Karpas-422 (cell line): ENCODE data around the gene AVEN. TPM values are rescaled to one million over a fixed set of nuclear protein-coding genes. Genes with fewer than 3 reads are reported as not detected.

Experiments
- DNase-seq: peaks from one replicate; pipeline ENCODE4 v3.0.0-alpha.2; 2015
- H2AFZ ChIP-seq: fragments of 200-600 bp; sonication (generic); 2 replicates; pipeline ENCODE4 v1.6.1; 2014; ENCODE audit warnings: antibody characterized with exemption, low read length, mixed read lengths
- H3K27ac ChIP-seq: fragments of 200-600 bp; sonication (generic); 2 replicates; pipeline ENCODE4 v1.5.1; 2014; ENCODE audit warnings: mild to moderate bottlenecking, low read length, moderate library complexity
- H3K27me3 ChIP-seq: fragments of 200-600 bp; sonication (generic); 2 replicates; pipeline ENCODE4 v1.6.1; 2014; ENCODE audit warnings: low read length, mixed read lengths
- H3K36me3 ChIP-seq: fragments of 200-600 bp; sonication (generic); 2 replicates; pipeline ENCODE4 v1.6.1; 2014; ENCODE audit warnings: low read length, mixed read lengths; ENCODE audit not compliant: insufficient read depth
- H3K4me1 ChIP-seq: fragments of 200-600 bp; sonication (generic); 2 replicates; pipeline ENCODE4 v1.6.1; 2014; ENCODE audit warnings: mild to moderate bottlenecking, low read length, mixed read lengths
- H3K4me2 ChIP-seq: fragments of 200-600 bp; sonication (generic); 2 replicates; pipeline ENCODE4 v1.6.1; 2014; ENCODE audit warnings: low read length, low read depth, mild to moderate bottlenecking; ENCODE audit not compliant: poor library complexity, severe bottlenecking
- H3K4me3 ChIP-seq: fragments of 200-600 bp; sonication (generic); 2 replicates; pipeline ENCODE4 v1.5.1; 2014; ENCODE audit warnings: mild to moderate bottlenecking, antibody characterized with exemption, low read length, mixed read lengths
- H3K79me2 ChIP-seq: fragments of 200-600 bp; sonication (generic); 2 replicates; pipeline ENCODE4 v1.6.1; 2014; ENCODE audit warnings: mild to moderate bottlenecking, low read length, mixed read lengths
- H3K9ac ChIP-seq: fragments of 200-600 bp; sonication (generic); 2 replicates; pipeline ENCODE4 v1.6.0; 2014; ENCODE audit warnings: low read length
- H3K9me2 ChIP-seq: fragments of 200-600 bp; sonication (generic), shearing (Covaris generic); replicated peaks from 2 replicates; pipeline ENCODE4 v1.6.0; 2014; ENCODE audit warnings: mild to moderate bottlenecking, low read length, moderate library complexity; ENCODE audit not compliant: insufficient read depth
- H3K9me3 ChIP-seq: fragments of 300-700, 200-600 bp; sonication (generic); 2 replicates; pipeline ENCODE4 v1.6.1; 2014; ENCODE audit warnings: low read length, mixed read lengths
- H4K20me1 ChIP-seq: fragments of 200-600 bp; sonication (generic); 2 replicates; pipeline ENCODE4 v1.6.1; 2014; ENCODE audit warnings: mild to moderate bottlenecking, antibody characterized with exemption, low read length, low read depth; ENCODE audit not compliant: insufficient read depth
- total RNA-seq: library from RNA; depleted of rRNA; stranded (reverse); fragments of >200 nt; shearing (Covaris generic); gene quantifications from 2 replicates; pipeline ENCODE4 v1.2.3, GENCODE V29; 2014; ENCODE audit warnings: low replicate concordance

AVEN gene
- total RNA-seq, 1 experiment from 2014 or later, result 4.6 TPM

DNA sequence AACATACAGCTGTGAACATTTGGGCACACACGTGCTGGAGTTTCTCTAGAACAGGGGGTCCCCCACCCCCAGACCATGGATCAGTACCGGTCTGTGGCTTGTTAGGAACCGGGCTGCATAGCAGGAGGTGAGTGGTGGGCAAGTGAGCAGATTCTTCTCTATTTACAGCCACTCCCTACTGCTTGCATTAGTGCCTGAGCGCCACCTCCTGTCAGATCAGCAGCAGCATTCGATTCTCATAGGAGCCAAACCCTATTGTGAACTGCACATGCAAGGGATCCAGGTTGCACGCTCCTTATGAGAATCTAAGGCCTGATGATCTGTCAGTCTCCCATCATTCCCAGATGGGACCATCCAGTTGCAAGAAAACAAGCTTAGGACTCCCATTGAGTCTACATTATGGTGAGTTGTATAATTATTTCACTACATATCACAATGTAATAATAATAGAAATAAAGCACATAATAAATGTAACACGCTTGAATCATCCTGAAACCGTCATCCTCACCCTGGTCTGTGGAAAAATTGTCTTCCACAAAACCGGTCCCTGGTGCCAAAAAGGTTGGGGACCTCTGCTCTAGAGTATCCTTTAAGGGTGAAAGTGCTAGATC, 44.9 kb downstream of the AVEN start:
- no peak overlapping the region for H3K4me3 ChIP-seq
- H4K20me1 ChIP-seq, result peaks cover 11% of the 10 kb centered on the region
- H3K27me3 ChIP-seq, result no peaks in the 10 kb centered on the region
- DNase-seq, result peak; percentile 75
- no peaks in the 10 kb centered on the region for H3K9me2 ChIP-seq
- H3K9ac ChIP-seq, result no peak overlapping the region
- no peak overlapping the region for H3K4me2 ChIP-seq
- no peak overlapping the region for H2AFZ ChIP-seq
- H3K27ac ChIP-seq, result no peak overlapping the region
- H3K36me3 ChIP-seq, result no peaks in the 10 kb centered on the region
- H3K4me1 ChIP-seq, result no peaks in the 10 kb centered on the region
- no peaks in the 10 kb centered on the region for H3K9me3 ChIP-seq
- no peaks in the 10 kb centered on the region for H3K79me2 ChIP-seq

DNA sequence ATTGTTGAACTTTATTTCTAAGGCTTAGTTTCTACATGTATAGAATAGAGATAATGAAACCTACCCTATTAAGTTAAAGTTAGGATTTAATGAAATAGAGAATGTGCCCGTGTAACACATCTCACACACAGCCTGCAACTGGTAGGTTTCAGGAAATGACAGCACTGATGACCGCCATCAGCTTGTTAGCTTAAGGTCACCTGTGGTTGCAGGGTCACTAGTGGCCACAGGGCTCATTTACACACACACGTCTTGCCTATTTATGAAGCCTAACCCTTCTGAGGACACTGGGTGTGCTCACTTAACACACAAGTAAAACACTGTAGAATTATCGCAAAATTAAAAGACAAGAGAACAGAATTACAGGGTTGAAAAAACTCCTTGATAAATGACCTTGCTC, 50.6 kb downstream of the AVEN start:
- H2AFZ ChIP-seq, result no peak overlapping the region
- H3K9ac ChIP-seq, result no peak overlapping the region
- H3K4me2 ChIP-seq, result no peak overlapping the region
- H4K20me1 ChIP-seq, result peaks cover 5% of the 10 kb centered on the region
- no peak overlapping the region for H3K27ac ChIP-seq
- no peak overlapping the region for H3K4me3 ChIP-seq
- no peaks in the 10 kb centered on the region for H3K9me3 ChIP-seq
- H3K36me3 ChIP-seq, result no peaks in the 10 kb centered on the region
- no peak for DNase-seq
- no peaks in the 10 kb centered on the region for H3K9me2 ChIP-seq
- no peaks in the 10 kb centered on the region for H3K79me2 ChIP-seq
- no peaks in the 10 kb centered on the region for H3K4me1 ChIP-seq
- H3K27me3 ChIP-seq, result no peaks in the 10 kb centered on the region

DNA sequence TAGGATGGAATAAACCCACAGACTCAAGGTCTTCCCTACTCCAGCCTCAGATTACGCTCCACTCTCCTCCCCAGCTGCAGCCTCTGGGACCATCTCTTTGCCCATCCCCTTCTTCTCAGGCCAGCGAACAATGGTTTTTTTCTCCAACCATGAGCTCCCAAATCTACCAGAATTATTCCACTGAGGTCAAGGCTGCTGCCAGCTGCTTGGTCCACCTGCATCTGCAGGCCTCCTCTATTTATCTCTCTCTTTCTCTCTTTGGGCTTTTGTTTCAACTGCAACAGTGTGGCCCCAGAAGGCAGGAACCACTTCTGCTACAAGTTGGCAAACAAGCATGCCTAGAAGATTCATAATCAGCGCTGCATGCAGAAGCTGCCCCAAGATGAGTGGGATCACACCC, 51.6 kb downstream of the AVEN start:
- H3K79me2 ChIP-seq, result no peaks in the 10 kb centered on the region
- H3K4me1 ChIP-seq, result no peaks in the 10 kb centered on the region
- H2AFZ ChIP-seq, result no peak overlapping the region

DNA sequence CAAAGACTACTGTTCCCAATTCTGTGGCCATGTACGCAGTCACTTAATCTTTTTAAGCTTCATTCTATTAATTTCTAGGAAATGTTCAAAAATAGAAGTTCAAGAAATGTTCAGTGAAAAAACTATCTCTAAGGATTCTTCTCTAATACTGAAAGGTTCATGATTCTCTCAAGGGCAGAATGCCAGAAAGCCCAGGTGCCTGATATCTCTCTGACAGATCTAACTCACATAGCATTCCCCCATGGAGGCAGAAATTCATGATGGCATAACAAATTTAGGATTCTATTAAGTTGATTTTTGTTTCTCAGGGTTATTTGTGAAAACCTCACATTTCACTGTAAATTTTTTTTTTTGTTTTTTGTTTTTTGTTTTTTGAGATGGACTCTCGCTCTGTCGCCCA, 53.3 kb downstream of the AVEN start:
- H3K9me2 ChIP-seq, result no peaks in the 10 kb centered on the region
- H3K4me2 ChIP-seq, result no peak overlapping the region
- H3K36me3 ChIP-seq, result no peaks in the 10 kb centered on the region
- no peaks in the 10 kb centered on the region for H3K4me1 ChIP-seq
- no peak overlapping the region for H3K9ac ChIP-seq
- H4K20me1 ChIP-seq, result peaks cover 15% of the 10 kb centered on the region
- H3K27me3 ChIP-seq, result no peaks in the 10 kb centered on the region
- H3K79me2 ChIP-seq, result no peaks in the 10 kb centered on the region
- no peak overlapping the region for H3K27ac ChIP-seq
- no peaks in the 10 kb centered on the region for H3K9me3 ChIP-seq
- H2AFZ ChIP-seq, result no peak overlapping the region
- H3K4me3 ChIP-seq, result no peak overlapping the region
- DNase-seq, result no peak

More for the DNA sequence above, 51.6 kb downstream of the AVEN start:
- Histone ChIP-seq H3K4me2 (no peak overlapping the region), H3K27me3 (no peaks in the 10 kb centered on the region), H3K9me3 (no peaks in the 10 kb centered on the region), H3K36me3 (no peaks in the 10 kb centered on the region), H3K9ac (no peak overlapping the region), H3K9me2 (no peaks in the 10 kb centered on the region), H3K27ac (no peak overlapping the region), H3K4me3 (no peak overlapping the region), H4K20me1 (peaks cover 8% of the 10 kb centered on the region)
- no peak for DNase-seq

DNA sequence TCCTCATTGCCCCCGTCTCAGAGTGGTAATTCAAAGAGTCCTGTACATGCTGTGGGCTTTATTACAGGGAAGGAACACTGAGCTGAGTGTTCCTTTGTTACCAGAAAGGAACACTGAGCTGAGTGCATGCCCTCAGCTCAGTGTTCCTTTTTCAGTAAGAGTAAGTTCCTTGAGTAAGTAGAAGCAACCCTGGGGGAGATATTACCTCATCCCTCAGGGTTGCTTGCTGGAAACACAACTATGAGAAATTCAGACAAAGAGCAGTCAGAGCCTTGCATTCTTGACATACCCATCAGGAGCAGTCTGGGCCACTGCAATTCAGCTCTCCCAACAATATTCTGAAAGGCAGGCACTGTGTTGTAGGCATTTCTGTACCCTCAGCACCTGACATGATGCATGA, 53.7 kb downstream of the AVEN start:
- no peak overlapping the region for H3K4me2 ChIP-seq
- no peaks in the 10 kb centered on the region for H3K9me3 ChIP-seq
- H3K27ac ChIP-seq, result no peak overlapping the region
- H3K4me1 ChIP-seq, result no peaks in the 10 kb centered on the region
- DNase-seq, result no peak
- H3K9ac ChIP-seq, result no peak overlapping the region
- no peak overlapping the region for H2AFZ ChIP-seq
- H3K4me3 ChIP-seq, result no peak overlapping the region
- H3K79me2 ChIP-seq, result no peaks in the 10 kb centered on the region
- no peaks in the 10 kb centered on the region for H3K9me2 ChIP-seq
- no peaks in the 10 kb centered on the region for H3K27me3 ChIP-seq
- H4K20me1 ChIP-seq, result peaks cover 15% of the 10 kb centered on the region
- H3K36me3 ChIP-seq, result no peaks in the 10 kb centered on the region

DNA sequence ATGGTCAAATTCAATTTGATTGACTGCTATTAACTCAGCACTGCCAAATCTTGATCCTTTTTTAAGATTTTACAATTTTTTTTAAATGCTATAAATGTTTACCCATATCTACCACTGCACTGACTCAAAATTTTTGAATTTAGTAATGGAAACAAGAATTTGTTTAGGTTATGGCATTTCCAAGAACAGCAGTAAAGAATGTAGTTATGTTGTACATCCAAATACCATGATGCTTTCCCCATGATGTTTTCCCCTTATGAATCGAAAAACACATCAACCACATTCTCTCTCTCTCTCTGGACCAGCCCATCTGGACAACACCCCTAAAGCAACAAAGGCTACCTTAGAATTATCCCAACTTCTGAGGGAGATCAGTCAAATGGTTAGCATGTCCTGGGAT, 56.5 kb downstream of the AVEN start:
- Histone ChIP-seq H3K9me2 (no peaks in the 10 kb centered on the region), H3K4me2 (no peak overlapping the region), H3K79me2 (no peaks in the 10 kb centered on the region), H3K4me3 (no peak overlapping the region), H2AFZ (no peak overlapping the region), H3K36me3 (no peaks in the 10 kb centered on the region), H3K4me1 (no peaks in the 10 kb centered on the region), H3K27me3 (no peaks in the 10 kb centered on the region), H3K9ac (no peak overlapping the region), H3K9me3 (no peaks in the 10 kb centered on the region), H3K27ac (no peak overlapping the region), H4K20me1 (peaks cover 28% of the 10 kb centered on the region)
- DNase-seq, result no peak

DNA sequence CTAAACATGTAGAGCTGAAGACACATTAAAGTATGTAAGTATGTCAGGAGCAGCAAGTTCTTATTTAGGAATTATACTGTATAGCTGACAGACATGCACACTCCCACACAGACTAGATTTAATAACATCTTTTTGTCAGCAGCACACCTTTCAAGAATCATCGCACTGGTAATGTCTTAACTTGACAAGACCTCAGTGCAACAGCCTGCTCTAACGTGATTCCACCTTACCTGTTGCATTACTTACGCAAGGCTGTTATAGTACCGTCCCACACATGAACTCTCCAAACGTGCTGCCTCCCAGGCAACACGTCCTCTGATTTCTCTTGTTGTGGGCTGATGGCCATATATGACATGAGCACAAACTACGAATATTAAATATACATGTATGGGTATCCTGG, 58.8 kb downstream of the AVEN start:
- peaks cover 36% of the 10 kb centered on the region; the same call in 1 of the 2 replicates for H4K20me1 ChIP-seq
- no peaks in the 10 kb centered on the region for H3K9me2 ChIP-seq
- H3K4me3 ChIP-seq, result no peak overlapping the region
- no peaks in the 10 kb centered on the region for H3K4me1 ChIP-seq
- no peak overlapping the region for H3K9ac ChIP-seq
- H3K9me3 ChIP-seq, result no peaks in the 10 kb centered on the region
- no peaks in the 10 kb centered on the region for H3K27me3 ChIP-seq
- H3K36me3 ChIP-seq, result no peaks in the 10 kb centered on the region
- DNase-seq, result no peak
- H2AFZ ChIP-seq, result no peak overlapping the region
- H3K79me2 ChIP-seq, result no peaks in the 10 kb centered on the region
- H3K4me2 ChIP-seq, result no peak overlapping the region
- H3K27ac ChIP-seq, result no peak overlapping the region

DNA sequence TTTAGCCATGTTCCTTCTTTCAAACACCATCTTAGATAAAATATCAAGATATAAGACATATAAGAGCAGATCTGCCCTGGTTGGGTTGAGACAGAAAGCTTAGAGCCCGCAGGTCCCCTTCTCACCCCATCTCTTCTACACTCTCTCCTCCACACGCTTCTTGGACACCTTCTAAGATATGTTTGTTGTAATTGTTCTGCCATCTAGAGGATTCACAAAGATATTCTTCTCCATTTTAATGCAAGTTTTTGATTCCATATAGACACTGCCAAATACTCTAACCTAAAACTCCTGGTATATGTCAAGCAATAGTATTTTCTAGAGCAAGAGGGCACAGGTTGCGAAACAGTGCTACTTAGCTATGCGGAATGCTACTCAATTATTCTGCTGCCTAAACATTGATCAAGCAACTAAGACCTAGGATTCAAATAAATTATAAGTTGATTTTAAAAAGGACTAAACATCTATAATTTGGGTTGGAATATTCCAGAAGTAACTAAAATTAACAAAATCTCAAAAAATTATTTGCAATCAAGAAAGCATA, 63.9 kb downstream of the AVEN start:
- Histone ChIP-seq H3K79me2 (no peaks in the 10 kb centered on the region), H3K4me1 (peaks cover 9% of the 10 kb centered on the region), H2AFZ (no peak overlapping the region), H3K27me3 (no peaks in the 10 kb centered on the region), H3K27ac (no peak overlapping the region), H3K9me2 (no peaks in the 10 kb centered on the region), H4K20me1 (peaks cover 39% of the 10 kb centered on the region), H3K9me3 (no peaks in the 10 kb centered on the region), H3K4me3 (no peak overlapping the region), H3K9ac (no peak overlapping the region), H3K4me2 (no peak overlapping the region), H3K36me3 (no peaks in the 10 kb centered on the region)
- no peak for DNase-seq
